Measurements from ENCODE around the gene GNG2.

Gene GNG2

GRCh38 chr14:51856792-51857296 is 3.6 kb upstream of the GNG2 start:
- DNase-seq: no peak

- DNase-seq: no peak
Measured at GRCh38 chr14:51859131-51859530, 1.3 kb upstream of the GNG2 start.

GRCh38 chr14:51860825-51861499 is 550 bp downstream of the GNG2 start:
- no peak for DNase-seq

GRCh38 chr14:51862176-51862796 is 1.9 kb downstream of the GNG2 start:
- DNase-seq: no peak

- DNase-seq: no peak
Measured at GRCh38 chr14:51862860-51863259, 2.4 kb downstream of the GNG2 start.

GRCh38 chr14:51865953-51866747 is 5.7 kb downstream of the GNG2 start:
- DNase-seq: no peak

GRCh38 chr14:51867741-51868140 is 7.3 kb downstream of the GNG2 start:
- DNase-seq: no peak

- no peak for DNase-seq
Measured at GRCh38 chr14:51868405-51868804, 8.0 kb downstream of the GNG2 start.

GRCh38 chr14:51869411-51870100 is 9.1 kb downstream of the GNG2 start:
- no peak for DNase-seq

- no peak for DNase-seq
Measured at GRCh38 chr14:51870606-51871005, 10.2 kb downstream of the GNG2 start.

GRCh38 chr14:51871846-51872245 is 11.4 kb downstream of the GNG2 start:
- DNase-seq: no peak

GRCh38 chr14:51872396-51872795 is 12.0 kb downstream of the GNG2 start:
- DNase-seq: no peak

- DNase-seq: no peak
Measured at GRCh38 chr14:51873221-51873893, 12.9 kb downstream of the GNG2 start.

GRCh38 chr14:51877810-51878209 is 17.4 kb downstream of the GNG2 start:
- no peak for DNase-seq

GRCh38 chr14:51879170-51879569 is 18.8 kb downstream of the GNG2 start:
- no peak for DNase-seq

GRCh38 chr14:51880835-51881580 is 20.6 kb downstream of the GNG2 start:
- peak; percentile 31 for DNase-seq

- no peak for DNase-seq
Measured at GRCh38 chr14:51881636-51882035, 21.2 kb downstream of the GNG2 start.

GRCh38 chr14:51883232-51883631 is 22.8 kb downstream of the GNG2 start:
- DNase-seq: no peak

- no peak for DNase-seq
Measured at GRCh38 chr14:51884086-51884927, 23.9 kb downstream of the GNG2 start.

- DNase-seq: no peak
Measured at GRCh38 chr14:51889851-51890250, 29.4 kb downstream of the GNG2 start.

GRCh38 chr14:51894250-51894649 is 33.8 kb downstream of the GNG2 start:
- DNase-seq: no peak
